Measurements from ENCODE around the gene SERP1. TPM values are rescaled to one million over a fixed set of nuclear protein-coding genes. Genes with fewer than 3 reads are reported as not detected.

Gene SERP1
- total RNA-seq, 1 experiment from 2014 or later, result 227 TPM

GRCh38 chr3:150495563-150496168 lies 50.6 kb downstream of the SERP1 start:
- H3K4me3 Mint-ChIP-seq (ENCODE audit: unreplicated experiment), result no peak overlapping the region
- H3K4me1 Mint-ChIP-seq (ENCODE audit: insufficient read depth, unreplicated experiment), result peaks cover 17% of the 10 kb centered on the region
- BruUV-seq (replicated peaks), result no TSS peak
- intact Hi-C loops (cut with micrococcal nuclease), result loop anchor here (1.0 to 5.0 kb wide), 6 partner anchors 85 to 528 kb away; no protein-coding TSS in a partner anchor
- peak; percentile 71 for DNase-seq (ENCODE audit: unreplicated experiment)
- no peaks in the 10 kb centered on the region for H3K27me3 Mint-ChIP-seq (ENCODE audit: insufficient read depth, unreplicated experiment)
- TF ChIP-seq CTCF (IDR thresholded peaks at IDR 0.05; ENCODE audit: unreplicated experiment), result peak; percentile 64
- H3K36me3 Mint-ChIP-seq (ENCODE audit: insufficient read depth, unreplicated experiment), result peaks cover 4% of the 10 kb centered on the region
- CTCF ChIA-PET, result interaction anchor here (0.6 to 6.0 kb wide), 19 partner anchors 9 to 807 kb away, joined by 3 to 81 read pairs (median 4); partner anchors contain the start of gene TSC22D2
- POLR2A ChIA-PET, result interaction anchor here (0.7 to 5.5 kb wide), 16 partner anchors 26 to 311 kb away, joined by 3 to 68 read pairs (median 4); partner anchors contain the start of gene TSC22D2
- no peak overlapping the region for H3K27ac Mint-ChIP-seq (ENCODE audit: low read depth, unreplicated experiment)
- no peaks in the 10 kb centered on the region for H3K9me3 Mint-ChIP-seq (ENCODE audit: unreplicated experiment)

GRCh38 chr3:150495149-150495548 lies 51.1 kb downstream of the SERP1 start:
- no TSS peak for BruUV-seq (replicated peaks)
- no peak overlapping the region for H3K4me3 Mint-ChIP-seq (ENCODE audit: unreplicated experiment)
- no peaks in the 10 kb centered on the region for H3K27me3 Mint-ChIP-seq (ENCODE audit: insufficient read depth, unreplicated experiment)
- CTCF ChIA-PET, result interaction anchor here (0.6 to 6.0 kb wide), 20 partner anchors 9 to 808 kb away, joined by 3 to 81 read pairs (median 4); partner anchors contain the start of gene TSC22D2
- H3K9me3 Mint-ChIP-seq (ENCODE audit: unreplicated experiment), result no peaks in the 10 kb centered on the region
- intact Hi-C loops (cut with micrococcal nuclease), result loop anchor here (1.0 to 5.0 kb wide), 6 partner anchors 85 to 528 kb away; no protein-coding TSS in a partner anchor
- no peak overlapping the region for H3K27ac Mint-ChIP-seq (ENCODE audit: low read depth, unreplicated experiment)
- H3K4me1 Mint-ChIP-seq (ENCODE audit: insufficient read depth, unreplicated experiment), result peaks cover 17% of the 10 kb centered on the region
- no peak for DNase-seq (ENCODE audit: unreplicated experiment)
- POLR2A ChIA-PET, result interaction anchor here (0.7 to 5.5 kb wide), 14 partner anchors 25 to 311 kb away, joined by 3 to 68 read pairs (median 4); partner anchors contain the start of gene TSC22D2
- no peak for TF ChIP-seq CTCF (IDR thresholded peaks at IDR 0.05; ENCODE audit: unreplicated experiment)
- H3K36me3 Mint-ChIP-seq (ENCODE audit: insufficient read depth, unreplicated experiment), result peaks cover 4% of the 10 kb centered on the region

- H3K4me1 Mint-ChIP-seq (ENCODE audit: insufficient read depth, unreplicated experiment), result peaks cover 17% of the 10 kb centered on the region
- ChIA-PET POLR2A (interaction anchor here (0.9 to 5.5 kb wide), 8 partner anchors 25 to 256 kb away, joined by 3 to 68 read pairs (median 8); partner anchors contain the start of genes EIF2A, SERP1 and TSC22D2), CTCF (interaction anchor here (0.6 to 6.0 kb wide), 22 partner anchors 10 to 266 kb away, joined by 3 to 81 read pairs (median 4); partner anchors contain the start of gene TSC22D2)
- no peak overlapping the region for H3K4me3 Mint-ChIP-seq (ENCODE audit: unreplicated experiment)
- DNase-seq (ENCODE audit: unreplicated experiment), result no peak
- TF ChIP-seq CTCF (IDR thresholded peaks at IDR 0.05; ENCODE audit: unreplicated experiment), result no peak
- no TSS peak for BruUV-seq (replicated peaks)
- H3K9me3 Mint-ChIP-seq (ENCODE audit: unreplicated experiment), result no peaks in the 10 kb centered on the region
- intact Hi-C loops (cut with micrococcal nuclease), result loop anchor here (2.0 kb wide), 1 partner anchor 124 kb away; no protein-coding TSS in a partner anchor
- H3K27ac Mint-ChIP-seq (ENCODE audit: low read depth, unreplicated experiment), result no peak overlapping the region
- peaks cover 4% of the 10 kb centered on the region for H3K36me3 Mint-ChIP-seq (ENCODE audit: insufficient read depth, unreplicated experiment)
- H3K27me3 Mint-ChIP-seq (ENCODE audit: insufficient read depth, unreplicated experiment), result no peaks in the 10 kb centered on the region
Observed at GRCh38 chr3:150494411-150494977, 51.8 kb downstream of the SERP1 start.

Other genes with a start within 250 kb of the SERP1 start
- gene TSC22D2, start 138.2 kb downstream of the SERP1 start, total RNA-seq (2022), result 31.2 and 36.2 TPM in 2 replicates
- gene EIF2A, start 291 bp upstream of the SERP1 start, total RNA-seq (2022), result 112 and 117 TPM in 2 replicates
- 71.1 and 80.7 TPM in 2 replicates for gene SELENOT, start 56.8 kb upstream of the SERP1 start, total RNA-seq (2022)
- not detected in 2 replicates for gene ERICH6, start 157.4 kb upstream of the SERP1 start, total RNA-seq (2022)
- gene SIAH2, start 216.7 kb upstream of the SERP1 start, total RNA-seq (2022), result 20.0 and 35.4 TPM in 2 replicates